Transverse colon (tissue), 4 donors: Measurements from ENCODE around the gene PRKG1. TPM values are rescaled to one million over a fixed set of nuclear protein-coding genes. Genes with fewer than 3 reads are reported as not detected.

ENCODE experiments used
- DNase-seq: peaks from one replicate; pipeline ENCODE4 v3.0.0-alpha.2; 2019
- H3K27ac ChIP-seq, 4 donors: fragments of 200-600 bp; sonication (generic); 2 replicates each; pipeline ENCODE4 v1.5.1; 2016 to 2018; ENCODE audit warnings: inconsistent platforms in 4 of 4
- H3K27me3 ChIP-seq: fragments of 200-600 bp; sonication (generic); 2 replicates; pipeline ENCODE4 v1.5.1; 2017; ENCODE audit warnings: inconsistent platforms
- H3K36me3 ChIP-seq, 4 donors: fragments of 200-600 bp; sonication (generic); 2 replicates each; pipeline ENCODE4 v1.5.1; 2017 to 2019; ENCODE audit warnings: inconsistent platforms in 4 of 4
- H3K4me1 ChIP-seq, 4 donors: fragments of 200-600 bp; sonication (generic); 2 replicates each; pipeline ENCODE4 v1.5.1; 2017 to 2020; ENCODE audit warnings: inconsistent platforms in 4 of 4
- H3K4me3 ChIP-seq, 4 donors: fragments of 200-600 bp; sonication (generic); 1 replicate in 1 of 4; 2 replicates in 3 of 4; pipeline versions ENCODE4 v1.5.1 to v1.6.1; 2017 to 2019; ENCODE audit warnings: inconsistent platforms in 4 of 4
- H3K9me3 ChIP-seq, 2 donors: fragments of 200-600 bp; sonication (generic); 2 replicates each; pipeline ENCODE4 v1.5.1; 2017 to 2019; ENCODE audit warnings: inconsistent platforms in 2 of 2
- CTCF ChIP-seq, 5 experiments: fragments of 200-600 bp in 3 of 5; fragments of 450-650 bp in 2 of 5; sonication (generic) in 3 of 5; IDR thresholded peaks; 1 replicate in 2 of 5; 2 replicates in 3 of 5; pipeline ENCODE4 v1.5.1; 2016 to 2017; ENCODE audit warnings: antibody characterized with exemption in 5 of 5, inconsistent platforms in 3 of 5, mild to moderate bottlenecking in 2 of 5, moderate library complexity in 1 of 5
- EP300 ChIP-seq: sonication (generic); formaldehyde crosslinking; IDR thresholded peaks from one replicate; pipeline ENCODE4 v1.6.1; 2017; ENCODE audit warnings: antibody characterized with exemption, low read depth
- POLR2A ChIP-seq: fragments of 450-650 bp; IDR thresholded peaks from one replicate; pipeline ENCODE4 v1.6.1; 2016; ENCODE audit warnings: antibody characterized with exemption, mild to moderate bottlenecking, moderate library complexity
- POLR2AphosphoS5 ChIP-seq, 3 donors: sonication (generic); formaldehyde crosslinking; IDR thresholded peaks; one replicate each; pipeline ENCODE4 v1.6.1; 2016; ENCODE audit warnings: antibody characterized with exemption in 3 of 3
- WGBS, 2 donors: methylation state at CpG; one replicate each; pipeline ENCODE4 v1.1.5; 2018; ENCODE audit warnings: low coverage in 1 of 2; 5-methylcytosine and 5-hydroxymethylcytosine counted together
- in situ Hi-C, 4 donors: fragments of 200-750 bp; cut with MboI; loops; one replicate each; pipeline versions ENCODE4 v1.15.0 to v1.15.1; 2017; ENCODE audit warnings: low sequenced_read_pairs in 3 of 4, low pct_ligation_motif_present in 1 of 4, low pct_unique_long_range_greater_than_20kb in 1 of 4
- intact Hi-C: fragments of 100-400 bp; cut with DNase I; formaldehyde crosslinking; loops from one replicate; pipeline ENCODE4 v1.15.1; 2023; ENCODE audit warnings: low total_unique reads
- total RNA-seq, 4 donors: library from RNA; depleted of rRNA; stranded (reverse); fragments of >200 nt; gene quantifications; one replicate each; pipeline ENCODE4 v1.1.0, GENCODE V29; 2016

PRKG1 gene
- total RNA-seq, 4 donors from 2014 or later: 17.6 to 30.6 (median 26.9) TPM

GRCh38 chr10:52332815-52333214, 1258.5 kb downstream of the PRKG1 start:
- no peaks in the 10 kb centered on the region for H3K36me3 ChIP-seq
- no peaks in the 10 kb centered on the region for H3K4me1 ChIP-seq
- intact Hi-C loops (no loop called here), in situ Hi-C loops (no loop called here)
- 67 to 81% methylated on average over 1 to 5 of the region's 5 CpGs for WGBS, 2 donors
- H3K4me3 ChIP-seq: no peak overlapping the region
- no peak for TF ChIP-seq EP300
- no peak for TF ChIP-seq CTCF (IDR thresholded peaks at IDR 0.05)
- TF ChIP-seq POLR2A: no peak
- no peak for TF ChIP-seq POLR2AphosphoS5 (IDR thresholded peaks at IDR 0.05)
- no peak for DNase-seq
- H3K27ac ChIP-seq: no peak overlapping the region
- no peaks in the 10 kb centered on the region for H3K27me3 ChIP-seq
- H3K9me3 ChIP-seq: no peaks in the 10 kb centered on the region

- H3K9me3 ChIP-seq: no peaks in the 10 kb centered on the region
- no peaks in the 10 kb centered on the region for H3K36me3 ChIP-seq
- no peak overlapping the region for H3K27ac ChIP-seq
- in situ Hi-C loops (no loop called here), intact Hi-C loops (no loop called here)
- H3K4me3 ChIP-seq: no peak overlapping the region
- no peak for DNase-seq
- H3K4me1 ChIP-seq: no peaks in the 10 kb centered on the region
- 88 to 89% methylated on average over 1 of the region's 1 CpG for WGBS, 2 donors
- H3K27me3 ChIP-seq: no peaks in the 10 kb centered on the region
- no peak for TF ChIP-seq EP300
- no peak for TF ChIP-seq POLR2A
- no peak for TF ChIP-seq CTCF (IDR thresholded peaks at IDR 0.05)
- no peak for TF ChIP-seq POLR2AphosphoS5 (IDR thresholded peaks at IDR 0.05)
Measured at GRCh38 chr10:52334595-52334994, 1260.3 kb downstream of the PRKG1 start.

- intact Hi-C loops: no loop called here
- no peak for TF ChIP-seq POLR2AphosphoS5 (IDR thresholded peaks at IDR 0.05)
- no peak for TF ChIP-seq CTCF (IDR thresholded peaks at IDR 0.05)
- no peak for TF ChIP-seq EP300
- no peak for TF ChIP-seq POLR2A
Measured at GRCh38 chr10:52335665-52336064, 1261.4 kb downstream of the PRKG1 start.

GRCh38 chr10:52337225-52337624, 1262.9 kb downstream of the PRKG1 start:
- Histone ChIP-seq H3K27me3 (no peaks in the 10 kb centered on the region), H3K4me1 (no peaks in the 10 kb centered on the region), H3K36me3 (no peaks in the 10 kb centered on the region), H3K9me3 (no peaks in the 10 kb centered on the region), H3K4me3 (no peak overlapping the region), H3K27ac (no peak overlapping the region)
- no peak for DNase-seq
- in situ Hi-C loops (no loop called here), intact Hi-C loops (no loop called here)
- TF ChIP-seq CTCF (IDR thresholded peaks at IDR 0.05) (no peak), POLR2A (no peak), EP300 (no peak), POLR2AphosphoS5 (IDR thresholded peaks at IDR 0.05) (no peak)
- whole genome bisulfite sequencing, 2 donors: 77 to 83% methylated on average over 1 of the region's 1 CpG

More at GRCh38 chr10:52335665-52336064, 1261.4 kb downstream of the PRKG1 start:
- DNase-seq: no peak
- WGBS, 2 donors: 69 to 71% methylated on average over 1 of the region's 1 CpG
- Histone ChIP-seq H3K36me3 (no peaks in the 10 kb centered on the region), H3K27me3 (no peaks in the 10 kb centered on the region), H3K27ac (no peak overlapping the region), H3K4me3 (no peak overlapping the region), H3K9me3 (no peaks in the 10 kb centered on the region), H3K4me1 (no peaks in the 10 kb centered on the region)
- in situ Hi-C loops: no loop called here
